Inferior parietal cortex (tissue), 1 donor: ENCODE data around the gene TPM4.
"Not testable (repeated sequence)": the region's sequence is repeated elsewhere in the genome, so short reads cannot be mapped to it uniquely, and the experiment has no call there.

Source experiments
- DNase-seq: peaks from one replicate; pipeline ENCODE4 v3.0.0-alpha.2; 2016; ENCODE audit errors: extremely low spot score

TPM4 gene

DNA sequence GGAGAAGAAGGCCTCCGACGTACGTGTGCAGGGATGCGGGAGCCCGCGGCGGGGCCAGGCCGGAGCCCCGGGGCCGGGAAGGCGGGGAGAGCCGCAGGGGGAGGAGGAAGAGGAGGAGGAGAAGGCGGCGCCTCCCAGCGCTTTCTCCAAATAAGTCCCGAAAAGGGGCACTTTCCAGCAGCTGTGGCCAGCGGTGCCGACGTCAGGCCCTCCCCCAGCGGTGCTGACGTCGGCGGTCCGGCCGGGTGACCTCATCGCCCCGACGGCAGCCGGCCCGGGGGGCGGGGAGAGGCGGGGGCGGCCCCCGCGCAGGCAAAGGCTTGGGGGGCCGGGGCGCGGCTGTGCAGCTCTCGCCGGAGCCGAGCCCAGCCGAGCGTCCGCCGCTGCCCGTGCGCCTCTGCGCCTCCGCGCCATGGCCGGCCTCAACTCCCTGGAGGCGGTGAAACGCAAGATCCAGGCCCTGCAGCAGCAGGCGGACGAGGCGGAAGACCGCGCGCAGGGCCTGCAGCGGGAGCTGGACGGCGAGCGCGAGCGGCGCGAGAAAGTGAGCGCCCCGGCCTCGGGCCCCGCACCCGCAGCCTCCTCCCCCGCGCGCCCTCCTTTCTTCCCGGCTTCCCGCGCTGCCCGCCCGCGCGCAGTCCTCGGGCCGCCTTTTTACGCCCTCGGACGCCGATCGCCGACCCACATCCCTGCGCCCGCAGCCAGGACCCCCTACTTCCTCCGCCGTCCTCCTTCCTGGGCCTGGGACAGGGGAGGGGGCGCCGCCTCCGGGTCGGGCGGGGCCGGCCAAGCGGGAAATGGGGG is at the start of gene TPM4:
Gene TPM4 (plus strand): TSS at position 342 of the 804 bp plus-strand sequence. CDS start 71 bp downstream, at position 413.
- DNase-seq, result peak; percentile 76

DNA sequence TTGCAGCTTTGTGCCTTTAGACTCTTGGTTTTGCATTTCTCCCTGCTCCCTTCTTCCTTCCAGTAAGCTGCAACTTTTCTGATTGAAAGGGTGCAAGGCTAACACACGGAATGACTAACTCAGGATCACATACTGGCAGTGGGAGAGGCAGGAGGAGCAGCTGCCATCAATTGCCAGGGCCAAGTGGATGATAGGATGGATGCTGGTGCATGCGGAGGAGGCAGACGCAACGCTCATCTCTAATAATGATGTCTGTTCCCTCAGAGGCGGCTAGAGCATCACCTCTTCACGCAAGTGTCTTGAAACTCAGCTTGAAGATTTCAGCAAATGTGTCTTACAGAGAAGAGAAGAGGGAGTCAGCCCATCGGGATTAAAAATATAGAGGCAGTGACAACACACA is 49.5 kb upstream of the TPM4 start:
- DNase-seq, result no peak

DNA sequence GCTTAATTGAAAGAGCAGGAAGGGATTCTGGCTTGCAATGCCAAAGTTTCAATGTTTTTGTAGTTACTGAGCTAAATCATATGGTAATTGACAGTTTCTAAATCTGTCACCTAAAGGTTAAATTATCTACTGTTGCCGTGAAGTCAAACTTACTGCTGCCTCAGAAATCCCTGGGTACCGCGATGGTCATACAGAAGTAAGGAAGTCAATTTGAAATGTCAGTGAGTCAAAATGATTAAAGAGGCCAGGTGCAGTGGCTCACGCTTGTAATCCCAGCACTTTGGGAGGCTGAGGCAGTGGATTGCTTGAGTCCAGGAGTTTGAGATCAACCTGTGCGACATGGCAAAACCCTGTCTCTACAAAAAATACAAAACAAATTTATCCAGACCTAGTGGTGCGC is 48.8 kb upstream of the TPM4 start:
- DNase-seq, result no peak

DNA sequence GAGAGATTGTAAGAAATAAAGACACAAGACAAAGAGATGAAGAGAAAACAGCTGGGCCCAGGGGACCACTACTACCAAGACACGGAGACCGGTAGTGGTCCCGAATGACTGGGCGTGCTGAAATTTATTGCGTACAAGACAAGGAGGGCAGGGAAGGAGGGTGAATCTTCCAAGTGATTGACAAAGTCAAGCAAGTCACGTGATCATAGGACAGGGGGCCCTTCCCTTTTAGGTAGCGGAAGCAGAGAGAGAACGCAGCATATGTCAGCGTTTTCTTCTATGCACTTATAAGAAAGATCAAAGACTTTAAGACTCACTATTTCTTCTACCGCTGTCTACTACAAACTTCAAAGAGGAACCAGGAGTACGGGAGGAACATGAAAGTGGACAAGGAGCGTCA is 46.1 kb upstream of the TPM4 start:
- not testable (repeated sequence) for DNase-seq

DNA sequence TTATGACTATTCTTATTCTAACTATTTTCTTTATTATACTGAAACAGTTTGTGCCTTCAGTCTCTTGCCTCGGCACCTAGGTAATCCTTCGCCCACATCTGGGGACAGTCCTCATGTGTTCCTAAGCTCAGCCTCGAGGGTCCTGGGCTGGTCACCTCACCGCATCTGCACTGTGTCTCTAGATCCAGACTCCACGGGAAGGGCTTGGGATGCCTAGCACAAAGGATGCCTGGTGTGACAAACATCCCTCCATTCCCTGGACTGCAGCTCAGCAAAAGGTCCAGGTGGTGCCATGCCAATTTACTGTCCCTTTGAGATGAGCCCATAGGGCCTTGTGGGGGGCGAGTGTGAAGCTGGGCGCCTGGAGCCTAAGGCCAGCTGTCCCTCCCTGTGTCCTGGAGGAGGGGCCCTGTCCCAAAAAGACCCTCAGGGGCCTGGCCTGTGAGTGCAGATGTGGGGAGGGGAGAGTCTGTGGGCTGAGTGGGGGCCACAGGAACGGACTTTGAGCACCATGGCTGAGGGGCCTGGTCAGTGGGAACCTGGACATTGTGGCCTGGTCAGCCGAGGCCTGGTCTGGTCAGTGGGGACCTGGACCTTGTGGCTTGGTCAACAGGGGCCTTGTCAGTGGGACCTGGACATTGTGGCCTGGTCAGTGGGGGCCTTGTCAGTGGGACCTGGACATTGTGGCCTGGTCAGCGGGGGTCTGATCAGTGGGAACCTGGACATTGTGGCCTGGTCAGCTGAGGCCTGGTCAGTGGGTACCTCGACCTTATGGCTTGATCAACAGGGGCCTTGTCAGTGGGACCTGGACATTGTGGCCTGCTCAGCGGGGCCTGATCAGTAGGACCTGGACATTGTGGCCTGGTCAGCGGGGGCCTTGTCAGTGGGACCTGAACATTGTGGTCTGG is 45.1 kb upstream of the TPM4 start:
- DNase-seq, result no peak

DNA sequence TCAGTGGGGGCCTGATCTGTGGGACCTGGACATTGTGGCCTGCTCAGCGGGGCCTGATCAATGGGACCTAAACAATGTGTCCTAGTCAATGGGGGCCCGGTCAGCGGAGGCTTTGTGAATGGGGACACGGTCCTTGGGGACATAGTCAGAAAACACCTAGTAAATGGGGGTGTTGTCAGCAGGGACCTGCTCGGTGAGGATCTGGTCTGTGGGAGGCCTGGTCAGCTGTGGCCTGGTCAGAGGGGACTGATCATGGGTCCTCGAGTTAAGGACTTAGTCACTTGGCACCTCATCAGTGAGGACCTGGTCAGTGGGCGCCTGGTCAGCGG is 44.5 kb upstream of the TPM4 start:
- no peak for DNase-seq

DNA sequence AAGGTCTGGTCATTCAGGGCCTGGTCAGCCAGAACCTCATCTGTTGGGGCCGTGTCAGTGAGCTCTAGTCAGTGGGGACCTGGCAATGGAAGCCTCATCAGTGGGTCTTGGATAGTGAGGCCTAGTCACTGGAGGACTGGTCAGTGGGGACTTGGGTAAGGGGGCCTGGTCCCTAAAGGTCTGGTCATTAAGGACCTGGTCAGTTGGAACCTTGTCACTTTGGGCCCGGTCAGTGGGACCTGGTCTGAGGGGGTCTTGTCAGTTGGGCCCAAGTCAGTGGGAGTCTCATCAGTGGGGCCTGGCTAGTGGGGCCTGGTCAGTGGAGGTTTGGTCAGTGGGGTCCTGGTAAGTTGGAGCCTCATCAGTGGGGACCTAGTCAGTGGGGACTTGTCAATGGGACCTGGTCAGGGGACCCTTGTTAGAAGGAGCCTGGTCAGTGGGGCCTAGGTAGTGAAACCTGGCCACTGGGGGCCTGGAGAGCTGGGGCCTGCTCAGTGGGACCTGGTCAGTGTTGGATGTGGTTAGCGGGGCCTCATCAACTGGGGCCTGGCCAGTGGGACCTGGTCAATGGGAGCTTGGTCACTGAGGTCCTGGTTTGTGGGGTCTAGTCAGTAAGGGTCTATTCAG is 43.7 kb upstream of the TPM4 start:
- no peak for DNase-seq

DNA sequence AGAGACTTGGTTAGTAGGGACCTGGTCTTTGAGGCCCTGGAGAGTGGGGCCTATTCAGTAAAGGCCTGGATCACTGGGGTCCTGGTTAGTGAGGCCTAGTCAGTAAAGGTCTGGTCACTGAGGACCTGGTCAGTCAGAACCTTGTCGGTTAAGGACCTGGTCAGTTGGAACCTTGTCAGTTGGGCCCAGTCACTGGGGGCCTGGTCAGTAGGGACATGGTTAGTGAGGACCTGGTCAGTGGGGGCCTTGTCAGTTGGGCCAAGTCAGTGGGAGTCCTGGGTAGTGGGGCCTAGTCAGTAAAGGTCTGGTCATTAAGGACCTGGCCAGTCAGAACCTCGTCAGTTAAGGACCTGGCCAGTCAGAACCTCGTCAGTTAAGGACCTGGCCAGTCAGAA is 43.2 kb upstream of the TPM4 start:
- DNase-seq, result no peak

DNA sequence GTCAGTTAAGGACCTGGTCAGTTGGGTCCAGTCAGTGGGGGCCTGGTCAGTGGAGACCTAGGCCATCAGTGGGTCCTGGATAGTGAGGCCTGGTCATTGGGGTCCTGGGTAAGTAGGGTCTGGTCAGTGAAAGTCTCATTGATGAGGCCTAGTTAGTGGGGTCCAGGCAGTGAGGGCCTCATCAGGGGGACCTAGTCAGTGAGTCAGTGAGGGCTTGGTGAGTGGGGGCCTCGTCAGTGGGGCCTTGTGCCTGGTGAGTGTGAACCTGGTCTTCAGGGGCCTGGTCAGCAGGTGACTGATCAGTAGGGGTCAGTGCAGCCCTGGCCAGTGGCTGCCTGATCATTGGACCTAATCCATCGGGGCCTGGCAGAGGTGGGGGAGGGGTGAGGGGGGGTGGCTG is 42.6 kb upstream of the TPM4 start:
- no peak for DNase-seq

DNA sequence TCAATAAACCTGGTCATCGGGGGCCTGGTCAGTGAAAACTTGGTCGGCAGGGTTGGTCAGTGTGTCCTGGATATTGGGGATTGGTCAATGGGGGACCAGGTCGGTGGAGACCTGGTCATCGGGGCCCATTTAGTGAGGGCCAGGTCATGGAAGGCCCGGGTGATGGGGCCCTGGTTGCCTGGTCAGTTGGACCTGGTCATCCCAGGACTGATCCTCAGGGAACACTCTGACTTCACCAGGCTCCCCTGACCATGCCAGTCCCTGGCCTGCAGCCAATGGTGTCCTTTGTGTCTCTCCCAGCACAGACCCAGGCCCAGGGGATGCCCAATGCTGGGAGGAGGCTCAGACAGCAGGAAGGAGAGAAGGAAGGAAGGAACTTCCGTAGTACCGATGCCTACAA is 42.1 kb upstream of the TPM4 start:
- no peak for DNase-seq

DNA sequence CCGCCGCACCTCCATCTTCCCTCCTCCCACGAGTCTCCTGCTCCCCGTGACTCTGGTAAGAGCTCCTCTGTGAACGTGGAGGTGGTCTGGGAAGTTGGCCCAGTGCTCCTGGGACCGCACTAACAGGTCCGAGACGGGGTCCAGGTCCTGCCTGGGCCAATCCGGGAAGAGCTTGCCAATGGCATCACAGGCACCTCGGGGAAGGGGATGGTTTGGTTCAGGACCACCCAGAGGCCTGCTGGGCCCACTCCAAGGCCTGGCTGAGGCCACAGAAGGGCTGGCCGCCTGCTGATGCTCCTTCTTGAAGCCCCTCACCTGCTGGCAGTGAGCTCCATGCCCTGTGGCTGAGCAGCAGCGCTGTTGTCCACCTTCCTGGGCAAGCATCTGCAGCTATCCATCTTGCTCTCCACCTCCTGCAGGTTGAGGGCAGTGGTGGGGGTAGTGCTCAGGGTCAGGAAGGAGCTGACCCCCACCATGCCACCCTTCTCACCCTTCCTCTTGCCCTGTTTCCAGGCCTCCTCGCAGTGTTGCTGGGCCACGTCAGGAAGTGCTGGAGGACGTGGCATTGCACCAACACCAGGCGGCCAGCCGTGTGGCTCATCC is 41.2 kb upstream of the TPM4 start:
- no peak for DNase-seq

DNA sequence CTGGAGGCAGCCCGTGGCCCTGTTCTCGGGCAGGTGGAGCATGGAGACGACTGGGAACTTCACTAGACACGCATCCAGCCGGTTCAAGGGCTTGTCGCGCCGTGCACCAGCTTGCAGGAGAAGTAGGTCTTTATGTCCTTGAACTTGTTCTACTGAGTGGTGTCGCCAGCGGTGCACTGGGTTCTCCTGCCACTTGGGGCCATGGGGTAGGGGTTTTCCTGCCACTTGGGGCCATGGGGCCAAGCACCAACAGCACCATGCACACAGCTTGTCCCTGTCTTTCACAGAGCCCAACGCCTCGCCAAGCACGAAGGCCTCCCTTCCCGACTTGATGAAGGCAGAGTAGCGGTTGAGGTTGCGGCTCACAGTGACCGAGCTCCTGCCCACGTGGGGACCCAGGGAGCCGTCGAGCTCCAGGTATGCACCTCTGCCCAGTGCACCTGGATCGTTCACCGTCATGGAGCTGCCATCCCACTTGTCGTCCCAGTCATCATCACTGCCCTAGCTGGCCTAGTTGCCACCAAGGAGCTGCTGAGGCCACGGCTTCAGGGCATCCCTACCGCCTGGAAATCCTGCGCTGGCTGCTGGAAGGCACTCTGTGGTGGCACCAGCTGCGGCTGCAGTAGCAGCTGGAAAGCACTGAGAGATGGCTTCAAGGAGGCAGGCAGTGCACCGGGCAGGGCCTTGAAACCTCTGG is 40.5 kb upstream of the TPM4 start:
- no peak for DNase-seq

DNA sequence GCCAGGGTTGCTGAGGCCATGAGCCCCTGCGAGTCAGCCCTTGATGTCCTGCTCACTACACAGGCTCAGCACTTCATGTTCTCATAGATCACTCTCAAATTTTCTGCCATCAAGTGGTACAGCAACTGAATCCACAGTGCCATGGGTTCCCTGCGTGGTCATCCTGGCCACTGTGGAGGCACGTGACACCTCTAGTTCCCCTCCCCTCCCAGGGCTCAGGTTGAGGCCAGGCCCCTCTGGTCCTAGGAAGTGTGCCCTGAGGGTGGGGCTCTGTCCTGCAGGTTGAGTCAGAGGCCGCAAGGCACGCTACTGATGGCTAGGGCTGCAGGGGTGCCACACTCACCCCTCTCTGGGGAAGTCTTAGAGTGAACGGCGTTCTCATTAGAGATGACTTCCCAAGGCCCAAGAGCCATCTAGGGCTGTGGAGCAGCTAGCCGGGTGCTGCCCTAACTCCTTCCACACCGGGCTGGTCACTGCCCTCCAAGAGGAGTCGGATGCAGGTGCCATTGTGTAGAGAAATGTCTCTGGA is 39.8 kb upstream of the TPM4 start:
- no peak for DNase-seq

DNA sequence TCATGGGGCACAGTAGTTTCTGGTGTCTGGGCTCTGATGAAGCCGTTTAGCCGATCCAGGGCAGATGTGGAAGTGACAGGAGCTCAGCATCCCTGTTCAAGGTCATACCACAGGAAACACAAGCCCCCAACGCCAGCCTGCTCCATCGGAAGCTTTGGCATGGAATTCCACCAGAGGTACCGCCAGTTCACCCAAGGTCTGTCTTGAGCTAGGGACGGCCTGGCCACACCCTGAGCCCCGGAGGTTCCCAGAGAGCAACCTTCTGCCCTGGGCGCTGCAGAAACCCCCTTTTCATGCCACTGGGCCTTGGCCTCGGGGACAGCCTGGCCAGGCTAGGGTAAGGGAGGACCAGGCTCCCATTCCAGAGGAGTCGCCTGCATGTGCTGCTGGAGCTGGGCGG is 39.4 kb upstream of the TPM4 start:
- DNase-seq, result no peak

DNA sequence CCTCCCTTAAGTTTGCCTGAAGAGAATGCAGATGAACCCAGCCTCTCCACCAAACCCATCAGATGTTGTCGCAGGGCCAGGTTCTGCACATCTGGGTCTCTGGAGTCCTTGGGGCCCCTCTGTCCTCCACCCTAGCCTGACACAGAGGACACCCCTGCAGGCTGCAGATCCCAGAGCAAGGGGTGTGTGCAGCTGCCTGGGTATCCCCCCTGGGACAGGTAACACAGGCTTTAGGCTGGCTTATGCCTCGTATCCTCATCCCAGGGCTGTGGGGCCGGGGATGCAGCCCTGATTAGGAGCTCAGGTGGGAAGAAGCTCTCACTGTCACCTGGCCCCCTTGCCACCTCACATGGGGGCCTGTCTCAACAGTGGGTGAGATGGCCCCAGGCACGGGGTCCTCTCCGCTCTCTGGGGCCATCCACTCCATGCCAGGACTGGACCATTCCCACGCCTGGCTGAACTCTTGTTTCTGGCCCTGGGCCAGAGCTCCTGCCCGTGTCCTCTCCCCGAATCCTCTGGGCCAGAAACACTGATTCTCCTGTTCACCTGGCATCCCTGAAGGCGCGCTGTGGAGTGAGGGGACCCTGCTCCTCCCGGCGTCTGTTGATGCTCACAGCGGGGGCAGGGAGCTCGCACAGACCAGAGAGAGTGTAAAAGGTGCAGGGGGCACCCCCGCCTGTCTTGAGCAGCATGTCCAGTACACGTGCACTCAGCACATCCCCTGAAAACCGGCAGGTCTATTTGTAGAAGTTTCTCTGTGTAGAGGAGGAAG is 38.7 kb upstream of the TPM4 start:
- DNase-seq, result no peak

DNA sequence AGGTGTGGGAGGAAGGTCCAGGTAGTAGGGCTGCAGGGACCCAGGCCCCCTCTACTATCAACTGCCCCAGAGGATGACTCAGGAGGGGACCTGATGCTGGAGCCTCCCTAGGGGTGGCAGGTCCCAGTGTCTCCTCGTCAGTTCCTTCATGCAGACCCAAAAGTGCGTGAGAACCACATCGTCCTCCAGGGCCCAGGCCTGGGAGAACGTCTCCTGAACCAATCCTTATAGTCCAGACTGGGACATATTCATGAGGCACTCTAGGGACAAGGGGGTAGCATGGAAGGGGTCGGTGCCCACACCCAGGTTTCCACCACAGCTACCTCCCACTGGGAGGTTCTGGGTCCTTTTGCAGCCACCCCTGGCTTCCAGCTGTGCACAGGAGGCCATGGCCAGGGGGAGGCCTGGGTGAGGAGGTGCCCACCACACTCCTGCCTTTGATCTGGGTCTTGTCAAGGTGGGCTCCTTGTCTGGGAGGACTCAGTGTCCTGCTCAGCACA is 38.0 kb upstream of the TPM4 start:
- no peak for DNase-seq

DNA sequence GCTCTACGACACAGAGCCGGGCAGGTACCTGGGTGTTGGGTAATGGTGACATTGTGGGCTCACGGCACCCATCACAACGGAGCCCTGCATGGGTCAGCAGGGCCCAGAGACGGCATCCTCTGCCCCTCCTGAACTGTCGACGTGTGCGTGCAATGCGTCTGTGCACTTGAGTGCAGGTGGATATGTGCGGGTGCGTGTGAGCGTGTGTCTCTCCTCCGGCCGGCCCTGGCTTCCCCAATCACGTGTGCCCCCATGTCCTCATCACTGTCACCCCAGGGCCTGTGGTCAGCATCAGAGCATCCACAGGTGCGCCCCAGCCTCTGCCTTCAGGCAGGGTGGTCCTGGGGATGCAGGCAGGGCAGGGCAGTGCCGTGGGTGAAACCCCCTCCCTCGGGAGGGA is 37.2 kb upstream of the TPM4 start:
- no peak for DNase-seq

DNA sequence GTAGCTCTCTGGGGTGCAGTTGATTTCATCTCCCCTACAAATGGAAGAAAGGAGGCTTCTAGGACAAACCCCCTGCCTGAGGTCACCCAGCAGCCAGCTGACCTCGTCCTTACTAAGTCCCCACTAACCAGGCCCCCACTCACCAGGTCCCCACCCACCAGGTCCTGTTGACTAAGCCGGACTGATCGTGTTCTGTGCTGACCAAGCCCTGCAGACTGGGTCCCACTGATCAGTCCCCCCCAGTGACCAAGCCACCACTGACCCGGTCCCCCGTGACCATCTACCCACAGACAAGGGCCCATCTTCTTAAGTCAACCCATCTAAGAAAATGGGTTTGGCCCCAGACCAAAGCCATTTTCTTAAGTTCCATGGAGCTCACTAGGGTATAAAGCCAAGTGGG is 36.8 kb upstream of the TPM4 start:
- no peak for DNase-seq

DNA sequence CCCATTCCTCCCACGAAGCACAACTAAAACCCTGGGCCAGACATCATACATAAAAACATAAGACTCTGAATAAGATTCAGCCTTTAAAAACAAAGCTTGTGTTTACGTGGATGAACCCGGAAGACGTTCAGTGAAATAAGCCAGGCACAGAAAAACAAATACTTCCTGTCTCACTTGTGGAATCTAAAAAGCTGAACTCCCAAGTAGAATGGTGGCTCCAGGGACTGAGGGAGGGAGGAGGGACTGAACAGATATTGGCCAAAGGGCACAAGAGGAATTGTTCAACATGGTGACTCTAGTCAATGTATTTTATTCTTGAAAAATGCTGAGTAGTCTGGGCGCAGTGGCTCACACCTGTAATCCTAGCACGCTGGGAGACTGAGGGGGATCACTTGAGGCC is 35.7 kb upstream of the TPM4 start:
- DNase-seq, result no peak

DNA sequence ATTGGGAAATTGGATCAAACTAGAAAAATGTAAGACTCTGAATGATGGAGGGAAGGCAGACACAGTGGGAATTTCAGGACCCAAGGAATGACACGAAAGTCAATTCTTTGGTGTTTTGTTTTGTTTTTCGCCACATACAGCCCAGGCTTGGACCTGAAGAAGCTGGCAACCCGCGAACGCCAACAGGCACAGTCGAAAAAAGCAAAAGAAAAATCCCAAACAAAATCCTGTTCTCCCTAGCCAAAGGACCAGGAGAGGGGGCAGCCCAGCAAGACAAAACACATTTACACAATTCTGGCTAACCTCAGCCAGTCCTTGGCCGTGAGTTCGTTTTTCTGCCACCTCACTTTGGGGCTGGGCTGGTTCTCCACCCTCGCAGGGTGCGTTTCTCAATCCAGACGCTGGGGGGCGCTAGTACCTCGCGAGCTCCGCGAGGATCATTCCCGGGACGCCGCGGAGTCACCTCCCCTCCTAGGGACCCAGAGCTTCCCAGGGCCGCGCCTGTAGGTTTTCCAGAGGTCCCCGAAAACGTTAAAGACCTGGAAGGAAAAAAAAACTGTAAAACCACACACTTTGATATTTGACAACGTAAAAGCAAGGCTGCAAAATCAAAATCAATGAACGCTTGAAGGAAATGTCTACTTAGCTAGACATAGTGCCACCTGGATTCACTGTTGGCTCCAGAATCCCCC is 34.9 kb upstream of the TPM4 start:
- DNase-seq, result peak; percentile 84
